ENCODE data around the gene TBX18. TPM values are rescaled to one million over a fixed set of nuclear protein-coding genes. Genes with fewer than 3 reads are reported as not detected.

The TBX18 gene
- total and polyA plus RNA-seq, 8 donors, result 0.12 to 4.6 (median 0.77) TPM; not detected in 4

DNA sequence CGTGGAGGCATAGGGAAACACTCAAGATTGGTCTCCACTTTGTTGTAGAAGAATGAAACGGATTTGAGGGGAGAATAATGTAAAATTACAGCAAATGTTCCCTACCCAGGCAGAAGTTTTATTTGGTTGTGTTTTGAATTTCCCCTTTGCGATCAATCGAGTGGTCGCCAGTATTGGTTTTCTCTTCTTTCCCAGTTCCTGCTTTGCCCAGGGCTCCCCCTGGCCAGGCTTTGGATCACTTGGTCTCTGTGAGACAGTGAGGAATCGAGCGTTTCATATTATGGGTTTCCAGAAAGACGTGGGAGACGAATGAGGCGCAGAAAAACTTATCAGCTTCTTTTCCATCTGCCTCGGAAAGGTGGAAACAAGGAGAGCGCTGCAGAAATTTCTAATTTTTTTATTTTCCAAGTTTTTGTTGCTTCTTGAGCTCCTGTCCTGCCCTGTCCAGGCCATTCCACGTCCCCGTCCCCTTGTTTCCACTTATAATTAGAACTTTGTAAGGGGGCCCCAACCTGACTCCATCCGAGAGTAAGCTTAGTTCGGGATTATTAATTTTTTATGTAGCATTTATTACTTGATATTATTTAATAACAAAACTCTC lies 7.5 kb upstream of the TBX18 start:
- Histone ChIP-seq H3K27ac (no peak overlapping the region), H3K27me3 (peaks cover 15 to 100% (median 79%) of the 10 kb centered on the region in 3 donors), H3K36me3 (no peaks in the 10 kb centered on the region), H3K9me3 (peaks cover 0 to 31% (median 6%) of the 10 kb centered on the region in 4 donors), H3K4me1 (peaks cover 0 to 32% (median 15%) of the 10 kb centered on the region in 4 donors), H3K4me3 (no peak overlapping the region)
- intact Hi-C loops (cut with DNase I; ENCODE audit: low total_unique reads), result no loop called here
- no peak for TF ChIP-seq POLR2AphosphoS5 (IDR thresholded peaks at IDR 0.05)
- TF ChIP-seq, protein P1, sequence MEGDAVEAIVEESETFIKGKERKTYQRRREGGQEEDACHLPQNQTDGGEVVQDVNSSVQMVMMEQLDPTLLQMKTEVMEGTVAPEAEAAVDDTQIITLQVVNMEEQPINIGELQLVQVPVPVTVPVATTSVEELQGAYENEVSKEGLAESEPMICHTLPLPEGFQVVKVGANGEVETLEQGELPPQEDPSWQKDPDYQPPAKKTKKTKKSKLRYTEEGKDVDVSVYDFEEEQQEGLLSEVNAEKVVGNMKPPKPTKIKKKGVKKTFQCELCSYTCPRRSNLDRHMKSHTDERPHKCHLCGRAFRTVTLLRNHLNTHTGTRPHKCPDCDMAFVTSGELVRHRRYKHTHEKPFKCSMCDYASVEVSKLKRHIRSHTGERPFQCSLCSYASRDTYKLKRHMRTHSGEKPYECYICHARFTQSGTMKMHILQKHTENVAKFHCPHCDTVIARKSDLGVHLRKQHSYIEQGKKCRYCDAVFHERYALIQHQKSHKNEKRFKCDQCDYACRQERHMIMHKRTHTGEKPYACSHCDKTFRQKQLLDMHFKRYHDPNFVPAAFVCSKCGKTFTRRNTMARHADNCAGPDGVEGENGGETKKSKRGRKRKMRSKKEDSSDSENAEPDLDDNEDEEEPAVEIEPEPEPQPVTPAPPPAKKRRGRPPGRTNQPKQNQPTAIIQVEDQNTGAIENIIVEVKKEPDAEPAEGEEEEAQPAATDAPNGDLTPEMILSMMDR (IDR thresholded peaks at IDR 0.05), result no peak
- WGBS, 5 donors, result 10 to 17% (median 13%) methylated on average over 16 of the region's 16 CpGs
- DNase-seq, result no peak

DNA sequence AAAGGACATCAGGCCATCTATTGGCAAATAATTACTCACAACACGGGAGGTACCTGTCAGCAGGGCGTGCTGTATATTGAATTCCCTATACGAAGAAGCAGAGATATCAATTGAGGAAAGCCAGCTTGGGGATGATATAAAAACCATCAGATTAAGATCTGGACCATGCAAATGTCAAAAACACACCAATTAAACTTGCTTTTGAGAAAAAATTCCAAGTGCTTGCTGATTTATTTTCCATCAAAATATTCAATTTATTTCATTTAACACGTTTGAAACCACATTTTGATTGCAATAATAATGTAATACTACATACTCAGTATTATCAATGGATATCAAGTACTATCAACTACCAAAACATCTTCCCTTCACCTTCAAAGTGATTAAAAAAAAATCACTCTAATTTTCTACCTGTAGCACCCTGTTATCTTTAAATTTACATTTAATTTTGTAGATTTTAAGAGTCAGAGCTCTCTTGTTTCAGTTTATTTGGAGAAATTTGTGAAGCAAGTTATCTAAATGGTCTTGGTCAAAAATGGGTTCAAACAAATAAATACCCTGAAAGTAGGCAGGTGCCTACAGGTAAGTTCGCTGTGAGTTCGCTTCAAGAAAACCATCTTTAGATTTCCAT lies 6.8 kb upstream of the TBX18 start:
- no peaks in the 10 kb centered on the region for H3K36me3 ChIP-seq
- peaks cover 0 to 32% (median 15%) of the 10 kb centered on the region in 4 donors for H3K4me1 ChIP-seq
- no peak for DNase-seq
- intact Hi-C loops (cut with DNase I; ENCODE audit: low total_unique reads), result no loop called here
- TF ChIP-seq POLR2A (IDR thresholded peaks at IDR 0.05), result no peak
- no peak for TF ChIP-seq POLR2AphosphoS5 (IDR thresholded peaks at IDR 0.05)
- TF ChIP-seq, protein P1 (IDR thresholded peaks at IDR 0.05), result no peak
- no peak for TF ChIP-seq EP300 (IDR thresholded peaks at IDR 0.05)
- peaks cover 19 to 100% (median 83%) of the 10 kb centered on the region in 3 donors for H3K27me3 ChIP-seq
- WGBS, 5 donors, result 16 to 19% (median 17%) methylated on average over 6 of the region's 6 CpGs
- peaks cover 0 to 37% (median 9%) of the 10 kb centered on the region in 4 donors for H3K9me3 ChIP-seq
- no peak overlapping the region for H3K4me3 ChIP-seq
- H3K27ac ChIP-seq, result no peak overlapping the region

DNA sequence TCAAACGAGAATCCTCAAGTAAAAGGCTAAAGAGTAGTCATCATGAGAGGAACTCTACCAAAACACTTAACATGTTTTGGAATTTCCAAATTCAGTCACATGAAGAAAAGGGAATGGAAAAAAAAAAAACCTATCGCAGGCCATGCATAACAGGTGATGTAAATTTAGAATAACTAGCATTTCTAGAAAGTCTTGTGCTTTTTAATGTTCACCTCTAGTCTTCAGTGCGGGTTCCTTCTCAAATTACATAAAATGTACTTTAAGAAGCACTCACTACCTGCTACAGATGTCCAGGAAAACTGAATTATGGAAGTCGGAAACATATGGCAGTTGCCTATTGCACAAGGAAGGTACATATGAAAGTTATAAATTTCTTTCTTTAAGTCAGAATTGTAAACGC lies 6.1 kb upstream of the TBX18 start:
- Histone ChIP-seq H3K4me1 (peaks cover 0 to 32% (median 15%) of the 10 kb centered on the region in 4 donors), H3K27me3 (peaks cover 19 to 100% (median 88%) of the 10 kb centered on the region in 3 donors), H3K9me3 (peaks cover 0 to 45% (median 12%) of the 10 kb centered on the region in 4 donors), H3K27ac (no peak overlapping the region), H3K4me3 (no peak overlapping the region), H3K36me3 (no peaks in the 10 kb centered on the region)
- DNase-seq, result no peak
- TF ChIP-seq, protein P1 (IDR thresholded peaks at IDR 0.05), result no peak
- TF ChIP-seq POLR2AphosphoS5 (IDR thresholded peaks at IDR 0.05) (no peak), EP300 (IDR thresholded peaks at IDR 0.05) (no peak), POLR2A (IDR thresholded peaks at IDR 0.05) (no peak)
- intact Hi-C loops (cut with DNase I; ENCODE audit: low total_unique reads), result no loop called here
- WGBS, 5 donors, result 17 to 29% (median 21%) methylated on average over 5 of the region's 5 CpGs

DNA sequence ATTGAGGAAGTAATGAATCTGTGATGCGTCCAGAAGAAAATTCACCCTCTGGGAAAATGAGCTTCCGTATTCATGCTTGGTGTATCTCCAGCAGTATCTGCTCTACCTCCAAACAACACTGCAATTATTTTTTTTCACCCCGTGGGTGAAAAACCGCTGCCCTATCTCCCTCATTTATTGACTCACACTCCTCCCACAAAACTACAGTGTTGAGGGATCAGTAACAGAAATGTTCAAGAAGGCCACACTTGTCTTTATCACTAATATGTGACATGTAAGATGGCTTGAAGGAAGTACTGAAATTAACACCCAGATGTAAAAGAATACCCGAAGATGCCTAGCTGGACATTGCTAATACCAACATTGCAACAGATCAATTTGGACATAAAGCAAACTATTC lies 4.9 kb upstream of the TBX18 start:
- H3K9me3 ChIP-seq, result peaks cover 0 to 53% (median 13%) of the 10 kb centered on the region in 4 donors
- H3K4me3 ChIP-seq, result no peak overlapping the region
- H3K36me3 ChIP-seq, result no peaks in the 10 kb centered on the region
- WGBS, 5 donors, result 5 to 15% (median 9%) methylated on average over 5 of the region's 5 CpGs
- no peak overlapping the region for H3K27ac ChIP-seq
- TF ChIP-seq EP300 (IDR thresholded peaks at IDR 0.05) (no peak), POLR2AphosphoS5 (IDR thresholded peaks at IDR 0.05) (no peak), POLR2A (IDR thresholded peaks at IDR 0.05) (no peak)
- TF ChIP-seq, protein P1 (IDR thresholded peaks at IDR 0.05), result no peak
- DNase-seq, result no peak
- peaks cover 0 to 31% (median 17%) of the 10 kb centered on the region in 4 donors for H3K4me1 ChIP-seq
- H3K27me3 ChIP-seq, result peaks cover 20 to 100% (median 86%) of the 10 kb centered on the region in 3 donors
- intact Hi-C loops (cut with DNase I; ENCODE audit: low total_unique reads), result no loop called here
